Suppressor macrophage treated with lipopolysaccharide for 1 hour (primary cell): ENCODE data around the gene ATF6.

Experiments used
- DNase-seq, 3 donors: peaks; one replicate each; pipeline ENCODE4 v3.0.0-alpha.2; 2020 to 2022

ATF6 gene

GRCh38 chr1:161981126-161981525 lies 215.0 kb downstream of the ATF6 start:
- no peak for DNase-seq

GRCh38 chr1:161981735-161982506 lies 215.8 kb downstream of the ATF6 start:
- no peak for DNase-seq

- no peak for DNase-seq
Measured at GRCh38 chr1:161982507-161982895, 216.4 kb downstream of the ATF6 start.

GRCh38 chr1:161982917-161983316 lies 216.8 kb downstream of the ATF6 start:
- DNase-seq, result no peak

- no peak for DNase-seq
Measured at GRCh38 chr1:161983725-161984124, 217.6 kb downstream of the ATF6 start.

- no peak for DNase-seq
Measured at GRCh38 chr1:161985301-161985822, 219.2 kb downstream of the ATF6 start.

GRCh38 chr1:161986328-161986727 lies 220.2 kb downstream of the ATF6 start:
- no peak for DNase-seq

GRCh38 chr1:161987303-161987702 lies 221.2 kb downstream of the ATF6 start:
- DNase-seq, result no peak

- no peak for DNase-seq
Measured at GRCh38 chr1:161987872-161988271, 221.8 kb downstream of the ATF6 start.

GRCh38 chr1:161988413-161988812 lies 222.3 kb downstream of the ATF6 start:
- peak; percentile 34 to 55 (median 52) for DNase-seq

GRCh38 chr1:161989108-161989507 lies 223.0 kb downstream of the ATF6 start:
- DNase-seq, result peak in 1 of 3 donors; percentile 25

- peak; percentile 58 to 82 (median 81) for DNase-seq
Measured at GRCh38 chr1:161989786-161990185, 223.7 kb downstream of the ATF6 start.

GRCh38 chr1:161993576-161993975 lies 227.5 kb downstream of the ATF6 start:
- no peak for DNase-seq

GRCh38 chr1:161994175-161994668 lies 228.1 kb downstream of the ATF6 start:
- no peak for DNase-seq

GRCh38 chr1:161997152-161997551 lies 231.0 kb downstream of the ATF6 start:
- DNase-seq, result no peak

- no peak for DNase-seq
Measured at GRCh38 chr1:161998811-161999210, 232.7 kb downstream of the ATF6 start.

GRCh38 chr1:161999301-162000052 lies 233.4 kb downstream of the ATF6 start:
- DNase-seq, result peak; percentile 59 to 61 (median 60)

- DNase-seq, result no peak
Measured at GRCh38 chr1:162000053-162000420, 233.9 kb downstream of the ATF6 start.

GRCh38 chr1:162003061-162003829 lies 237.1 kb downstream of the ATF6 start:
- peak; percentile 69 to 78 (median 71) for DNase-seq

GRCh38 chr1:162003830-162004215 lies 237.7 kb downstream of the ATF6 start:
- DNase-seq, result peak; percentile 87 to 90 (median 88)

GRCh38 chr1:162004441-162004950 lies 238.4 kb downstream of the ATF6 start:
- DNase-seq, result no peak

GRCh38 chr1:162006081-162006480 lies 240.0 kb downstream of the ATF6 start:
- no peak for DNase-seq

- DNase-seq, result peak in 1 of 3 donors; percentile 21
Measured at GRCh38 chr1:162007466-162007865, 241.3 kb downstream of the ATF6 start.
